Measurements from ENCODE around the gene CAPN8.

CAPN8 gene

DNA sequence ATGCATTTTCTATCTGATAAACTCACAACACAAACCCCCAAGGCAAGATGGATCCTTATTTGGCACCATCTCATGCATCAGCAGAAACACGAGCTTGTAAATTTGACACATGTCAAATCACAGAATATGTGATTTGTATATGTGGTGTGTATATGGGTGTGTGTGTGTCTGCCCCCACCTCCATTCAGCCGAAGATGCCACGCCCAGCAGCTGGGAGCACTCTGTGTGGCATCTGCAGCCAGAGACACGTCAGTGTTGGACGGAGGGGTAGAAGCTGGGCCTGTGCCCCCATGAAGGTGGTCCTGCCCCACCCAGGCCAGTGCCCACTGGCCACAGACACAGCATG lies 108.4 kb downstream of the CAPN8 start:
- ChIA-PET POLR2A (no interaction called here), CTCF (interaction anchor here (0.8 to 2.8 kb wide), 30 partner anchors 11 to 550 kb away, joined by 3 to 78 read pairs (median 4); no protein-coding TSS in a partner anchor)
- TF ChIP-seq, protein P1, sequence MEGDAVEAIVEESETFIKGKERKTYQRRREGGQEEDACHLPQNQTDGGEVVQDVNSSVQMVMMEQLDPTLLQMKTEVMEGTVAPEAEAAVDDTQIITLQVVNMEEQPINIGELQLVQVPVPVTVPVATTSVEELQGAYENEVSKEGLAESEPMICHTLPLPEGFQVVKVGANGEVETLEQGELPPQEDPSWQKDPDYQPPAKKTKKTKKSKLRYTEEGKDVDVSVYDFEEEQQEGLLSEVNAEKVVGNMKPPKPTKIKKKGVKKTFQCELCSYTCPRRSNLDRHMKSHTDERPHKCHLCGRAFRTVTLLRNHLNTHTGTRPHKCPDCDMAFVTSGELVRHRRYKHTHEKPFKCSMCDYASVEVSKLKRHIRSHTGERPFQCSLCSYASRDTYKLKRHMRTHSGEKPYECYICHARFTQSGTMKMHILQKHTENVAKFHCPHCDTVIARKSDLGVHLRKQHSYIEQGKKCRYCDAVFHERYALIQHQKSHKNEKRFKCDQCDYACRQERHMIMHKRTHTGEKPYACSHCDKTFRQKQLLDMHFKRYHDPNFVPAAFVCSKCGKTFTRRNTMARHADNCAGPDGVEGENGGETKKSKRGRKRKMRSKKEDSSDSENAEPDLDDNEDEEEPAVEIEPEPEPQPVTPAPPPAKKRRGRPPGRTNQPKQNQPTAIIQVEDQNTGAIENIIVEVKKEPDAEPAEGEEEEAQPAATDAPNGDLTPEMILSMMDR (IDR thresholded peaks at IDR 0.05; ENCODE audit: control extremely low read depth, extremely low read depth, low read depth, missing control alignments): no peak
- no peak for DNase-seq (ENCODE audit: extremely low spot score)

DNA sequence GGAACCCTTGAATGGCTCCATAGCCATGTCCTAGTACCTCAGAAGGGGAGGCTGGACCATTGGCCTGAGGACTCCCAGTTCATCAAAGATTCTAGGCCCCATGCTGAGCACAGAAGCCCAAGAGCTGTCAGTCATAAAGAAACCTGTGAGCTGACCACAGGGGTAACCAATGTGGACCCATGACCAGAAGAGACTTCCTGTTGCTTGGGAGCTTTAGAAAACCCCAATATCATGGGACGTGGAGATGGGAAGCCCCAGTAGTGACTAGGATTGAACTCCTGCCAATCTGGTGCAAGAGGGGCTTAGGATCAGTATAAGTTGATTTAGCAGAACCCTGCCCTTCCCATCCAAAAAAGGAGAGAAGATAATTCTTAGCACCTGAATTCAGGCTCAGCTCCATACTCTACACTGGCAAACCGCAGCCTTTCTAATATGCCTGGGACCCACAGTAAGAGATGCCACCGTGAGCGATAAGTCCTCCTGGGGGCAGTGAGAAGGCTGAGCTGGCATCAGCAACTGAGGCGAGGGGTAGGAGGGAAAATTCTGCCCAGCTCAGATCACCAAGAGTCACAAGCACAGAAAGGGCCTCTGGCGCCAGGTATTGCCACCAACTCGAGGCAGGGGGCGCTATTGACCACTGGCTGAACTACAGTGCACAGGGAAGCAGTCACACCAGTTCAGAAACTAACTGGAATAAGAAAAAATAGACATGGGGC lies 108.9 kb downstream of the CAPN8 start:
- ChIA-PET CTCF (interaction anchor here (0.6 to 2.8 kb wide), 33 partner anchors 10 to 550 kb away, joined by 3 to 78 read pairs (median 4); no protein-coding TSS in a partner anchor), POLR2A (no interaction called here)
- DNase-seq (ENCODE audit: extremely low spot score): peak; percentile 49
- TF ChIP-seq, protein P1 (IDR thresholded peaks at IDR 0.05; ENCODE audit: control extremely low read depth, extremely low read depth, low read depth, missing control alignments): peak; percentile 49

DNA sequence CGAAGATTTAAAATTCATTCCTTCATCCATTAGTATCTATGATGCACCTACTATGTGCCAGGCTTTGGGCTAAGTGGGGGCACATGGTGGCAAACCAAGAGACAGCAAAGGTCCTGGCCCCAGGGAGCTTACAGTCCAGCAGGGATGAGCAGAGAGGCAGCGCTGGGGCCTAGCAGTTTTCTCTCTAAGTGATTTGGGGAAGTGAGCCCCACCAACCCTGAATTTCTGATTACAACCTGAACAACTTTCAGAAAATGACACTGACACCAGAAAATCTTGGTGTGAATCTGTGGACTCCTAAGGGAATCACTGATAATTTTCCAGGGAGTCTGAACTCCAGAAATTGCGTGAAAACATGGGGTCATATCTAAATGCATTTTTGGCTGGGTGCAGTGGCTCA lies 111.5 kb downstream of the CAPN8 start:
- DNase-seq (ENCODE audit: extremely low spot score): no peak
- TF ChIP-seq, protein P1 (IDR thresholded peaks at IDR 0.05; ENCODE audit: control extremely low read depth, extremely low read depth, low read depth, missing control alignments): no peak
- ChIA-PET POLR2A (no interaction called here), CTCF (no interaction called here)

DNA sequence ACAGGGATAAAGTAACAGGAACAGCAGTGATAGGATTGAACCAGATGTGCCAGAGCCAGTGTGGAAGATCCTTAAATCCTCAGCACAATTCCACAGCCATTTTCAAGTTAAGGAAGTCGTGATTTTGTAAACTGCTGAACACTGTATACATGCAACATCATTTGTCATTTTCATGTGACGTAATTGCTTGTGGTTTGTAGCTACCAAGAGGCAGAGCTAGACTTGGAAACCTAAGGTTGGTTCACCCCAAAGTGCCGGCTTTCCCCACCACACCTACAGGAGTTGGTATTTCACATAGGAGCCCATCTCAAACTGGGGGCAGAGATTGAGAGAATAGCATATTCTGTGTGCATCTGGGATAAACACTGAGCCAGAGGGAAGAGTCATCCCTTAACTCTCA lies 113.9 kb downstream of the CAPN8 start:
- POLR2A ChIA-PET: no interaction called here
- CTCF ChIA-PET: no interaction called here
- TF ChIP-seq, protein P1 (IDR thresholded peaks at IDR 0.05; ENCODE audit: control extremely low read depth, extremely low read depth, low read depth, missing control alignments): no peak
- DNase-seq (ENCODE audit: extremely low spot score): no peak

DNA sequence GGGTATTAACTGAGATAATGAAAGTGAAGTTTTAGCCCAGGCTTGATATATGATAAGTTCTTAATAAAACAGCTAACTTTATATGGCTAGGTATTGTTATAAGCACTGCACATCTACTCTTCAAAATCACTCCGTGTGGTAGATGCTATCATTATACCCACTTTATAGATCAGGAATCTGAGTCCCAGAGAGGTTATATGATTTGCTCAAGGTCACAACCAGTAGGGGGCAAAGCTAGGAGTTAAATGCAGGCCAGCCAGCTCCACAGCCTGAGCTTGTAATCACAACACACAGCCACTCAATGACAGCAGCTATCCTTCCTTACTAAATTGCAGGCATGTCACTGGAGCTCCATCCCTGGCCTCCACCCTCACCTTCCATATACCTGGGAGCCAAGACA lies 115.8 kb downstream of the CAPN8 start:
- DNase-seq (ENCODE audit: extremely low spot score): no peak
- TF ChIP-seq, protein P1 (IDR thresholded peaks at IDR 0.05; ENCODE audit: control extremely low read depth, extremely low read depth, low read depth, missing control alignments): no peak
- POLR2A ChIA-PET: no interaction called here
- CTCF ChIA-PET: interaction anchor here (0.9 to 2.0 kb wide), 6 partner anchors 35 to 200 kb away, joined by 3 to 7 read pairs (median 3); no protein-coding TSS in a partner anchor

DNA sequence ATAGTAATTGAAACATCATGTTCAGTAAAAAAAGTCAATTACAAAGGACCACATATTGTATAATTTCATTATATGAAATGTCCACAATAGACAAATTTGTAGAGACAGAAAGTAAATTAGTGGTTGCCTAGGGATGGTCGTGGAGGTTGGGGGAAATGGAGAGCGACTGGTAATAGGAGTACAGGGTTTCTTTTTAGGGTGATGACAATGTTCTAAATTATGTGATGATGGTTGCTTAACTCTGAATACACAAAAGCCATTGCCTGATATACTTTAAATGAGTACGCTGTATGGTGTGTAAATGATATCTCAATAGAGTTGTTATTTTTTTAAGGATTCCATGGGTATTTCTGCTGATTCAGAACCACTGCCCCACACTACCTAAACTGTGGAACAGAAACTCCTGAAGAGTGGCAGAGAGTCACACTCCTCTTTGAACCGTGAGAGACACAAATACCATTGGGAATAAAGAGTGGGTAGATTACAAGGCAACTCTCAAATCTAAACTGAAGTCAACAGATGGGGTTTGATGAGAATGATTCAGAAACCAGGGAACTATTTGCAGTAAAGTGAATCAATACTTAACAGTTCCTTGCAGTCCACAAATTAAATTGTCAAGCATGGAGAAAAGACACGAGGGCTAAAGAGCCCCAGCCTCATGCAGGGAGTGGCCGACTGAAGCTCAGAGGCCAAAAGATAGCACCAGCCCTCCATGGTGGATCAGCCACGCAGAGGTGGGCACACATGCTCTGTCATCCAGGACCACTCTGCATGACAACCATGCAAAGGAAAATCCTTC lies 118.0 kb downstream of the CAPN8 start:
- ChIA-PET CTCF (no interaction called here), POLR2A (no interaction called here)
- DNase-seq (ENCODE audit: extremely low spot score): no peak
- TF ChIP-seq, protein P1 (IDR thresholded peaks at IDR 0.05; ENCODE audit: control extremely low read depth, extremely low read depth, low read depth, missing control alignments): no peak
